Effector CD8-positive, alpha-beta T cell (primary cell): ENCODE results near the gene PDYN.

Experiments
- DNase-seq: peaks from one replicate; lab custom pipeline; 2025; lab: John Stamatoyannopoulos, UW

Gene PDYN

DNA sequence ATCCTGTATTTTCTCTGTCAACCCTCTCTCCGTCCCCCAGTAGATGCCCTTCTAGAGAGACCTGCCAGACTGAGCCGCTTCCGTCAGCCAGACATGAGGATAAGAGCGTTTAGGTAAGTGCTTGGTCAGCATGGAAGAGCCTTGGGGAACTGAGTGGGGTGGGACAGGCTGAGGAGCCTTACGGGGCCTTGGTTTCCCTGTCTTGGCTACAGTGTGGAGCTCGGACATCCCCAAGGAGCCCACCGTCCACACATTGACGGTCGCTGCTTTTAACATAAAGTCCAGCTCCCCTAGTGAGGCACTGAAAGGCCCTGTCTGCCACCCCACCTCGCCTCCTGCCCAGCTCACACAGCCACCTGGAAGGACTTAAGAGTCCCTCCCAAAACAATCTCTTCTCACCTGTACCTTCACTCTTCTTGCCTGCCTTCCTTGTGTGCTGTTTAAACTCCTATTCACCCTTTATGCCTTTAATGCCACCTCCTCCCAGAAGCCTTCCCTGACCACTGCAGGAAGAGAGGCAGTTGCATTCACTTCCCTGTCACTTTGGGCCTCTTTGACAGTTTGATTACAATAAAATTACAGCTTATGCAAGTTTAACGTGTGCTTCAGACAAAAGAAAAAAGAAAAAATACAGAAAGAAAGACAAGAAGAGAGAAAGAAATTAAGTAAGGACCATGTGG is 42.3 kb downstream of the PDYN start:
- no peak for DNase-seq

- DNase-seq = no peak
Measured at GRCh38 chr20:1950836-1951235, 43.0 kb downstream of the PDYN start.

- DNase-seq = no peak
Measured at GRCh38 chr20:1949347-1950100, 44.3 kb downstream of the PDYN start.

GRCh38 chr20:1947535-1947846 is 46.4 kb downstream of the PDYN start:
- DNase-seq = no peak

- no peak for DNase-seq
Measured at GRCh38 chr20:1946762-1947534, 46.9 kb downstream of the PDYN start.

GRCh38 chr20:1946442-1946761 is 47.5 kb downstream of the PDYN start:
- no peak for DNase-seq

GRCh38 chr20:1945660-1946059 is 48.2 kb downstream of the PDYN start:
- DNase-seq = no peak

GRCh38 chr20:1945134-1945618 is 48.7 kb downstream of the PDYN start:
- DNase-seq = no peak

DNA sequence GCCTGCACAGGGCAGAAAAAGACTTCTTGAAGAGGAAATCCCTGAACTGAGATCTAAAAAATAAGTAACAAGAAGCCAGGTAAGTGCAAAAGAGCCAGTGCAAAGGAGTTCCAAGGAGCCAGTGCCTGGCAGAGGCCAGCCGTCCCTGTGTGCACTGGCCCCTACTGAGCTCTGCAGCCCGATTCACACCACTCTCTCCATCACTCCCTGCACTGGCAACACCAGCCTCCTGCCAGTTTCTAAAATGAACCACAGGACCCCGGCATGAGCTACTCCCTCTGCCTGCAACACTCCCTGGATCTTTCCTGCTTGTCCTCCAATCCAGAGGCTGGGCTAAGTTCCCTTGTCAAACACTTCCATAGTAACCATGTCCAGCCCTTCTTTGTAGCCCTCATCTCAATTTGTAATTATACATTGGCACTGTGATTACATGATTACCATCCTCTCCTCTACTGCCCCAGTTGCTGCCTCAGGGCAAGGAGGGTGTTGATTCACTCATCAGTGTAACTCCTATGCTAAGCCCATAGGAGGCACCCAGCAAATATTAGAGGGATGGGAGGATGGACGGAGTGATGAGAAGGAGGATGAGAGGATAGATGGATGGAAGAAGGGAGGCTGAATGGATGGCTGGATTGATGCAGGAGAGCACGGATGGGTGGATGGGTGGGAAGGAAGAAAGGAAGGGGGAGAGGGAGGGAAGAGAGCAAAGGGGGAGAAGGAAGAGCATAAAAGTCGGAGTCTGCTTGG is 49.3 kb downstream of the PDYN start:
- no peak for DNase-seq

- no peak for DNase-seq
Measured at GRCh38 chr20:1943275-1944002, 50.4 kb downstream of the PDYN start.

DNA sequence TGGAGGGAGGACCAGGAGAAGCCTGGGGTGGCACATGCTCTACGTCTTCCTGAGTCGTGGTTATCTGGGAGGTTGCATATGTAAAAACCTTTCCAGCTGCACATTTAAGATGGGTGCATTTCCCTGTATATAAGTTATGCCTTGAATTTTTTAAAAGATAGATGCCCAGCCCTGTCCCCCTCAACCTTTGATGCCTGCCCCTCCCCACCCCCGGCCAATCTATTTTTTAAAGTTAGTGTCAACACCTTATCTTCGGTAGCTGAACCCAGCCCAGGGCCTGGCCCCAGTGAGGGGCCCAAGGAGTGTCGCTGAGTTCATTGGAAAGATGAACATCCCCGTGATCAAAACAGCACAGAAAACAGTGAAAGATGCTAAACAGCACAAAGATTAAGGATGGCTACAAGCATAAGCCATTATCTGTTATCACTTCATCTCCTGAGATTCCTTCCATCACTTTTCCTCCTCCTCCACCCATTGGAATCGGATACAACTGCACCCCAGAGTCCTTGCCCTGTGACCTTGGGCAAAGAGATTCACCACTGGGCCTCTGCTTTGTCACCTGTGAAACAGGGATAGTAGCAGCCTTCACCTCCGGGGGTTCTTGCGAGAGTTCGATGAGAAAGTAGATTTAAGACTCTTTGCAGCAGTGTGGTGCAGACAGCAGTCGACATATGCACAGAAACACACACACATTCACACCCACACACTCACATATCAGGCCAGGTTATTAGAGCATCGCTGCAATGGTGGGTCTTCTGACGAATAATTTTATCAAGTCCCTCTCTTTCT is 51.2 kb downstream of the PDYN start:
- no peak for DNase-seq

GRCh38 chr20:1942061-1942460 is 51.8 kb downstream of the PDYN start:
- no peak for DNase-seq

DNA sequence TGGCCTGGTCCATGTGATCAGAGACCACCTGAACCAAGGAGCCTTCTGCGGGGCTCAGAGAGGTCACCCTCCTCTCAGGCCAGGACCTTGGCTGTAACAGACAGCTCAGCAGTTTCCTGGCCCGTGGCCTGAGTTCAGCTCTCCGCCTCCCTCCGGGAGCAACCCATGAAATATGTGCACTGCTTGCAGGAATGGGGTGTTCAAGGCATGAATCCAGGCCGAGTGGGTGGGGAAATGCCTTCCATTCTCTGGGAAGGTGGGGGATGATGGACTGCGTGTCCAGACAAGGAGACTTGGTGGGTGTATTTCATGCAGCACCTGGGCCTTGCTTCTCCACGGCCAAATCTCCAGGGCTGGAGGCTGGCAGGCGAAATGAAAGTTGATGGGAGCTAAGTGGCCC is 52.6 kb downstream of the PDYN start:
- no peak for DNase-seq

GRCh38 chr20:1940581-1940980 is 53.3 kb downstream of the PDYN start:
- no peak for DNase-seq

- DNase-seq = no peak
Measured at GRCh38 chr20:1939270-1939595, 54.6 kb downstream of the PDYN start.

- DNase-seq = no peak
Measured at GRCh38 chr20:1938464-1939269, 55.2 kb downstream of the PDYN start.

DNA sequence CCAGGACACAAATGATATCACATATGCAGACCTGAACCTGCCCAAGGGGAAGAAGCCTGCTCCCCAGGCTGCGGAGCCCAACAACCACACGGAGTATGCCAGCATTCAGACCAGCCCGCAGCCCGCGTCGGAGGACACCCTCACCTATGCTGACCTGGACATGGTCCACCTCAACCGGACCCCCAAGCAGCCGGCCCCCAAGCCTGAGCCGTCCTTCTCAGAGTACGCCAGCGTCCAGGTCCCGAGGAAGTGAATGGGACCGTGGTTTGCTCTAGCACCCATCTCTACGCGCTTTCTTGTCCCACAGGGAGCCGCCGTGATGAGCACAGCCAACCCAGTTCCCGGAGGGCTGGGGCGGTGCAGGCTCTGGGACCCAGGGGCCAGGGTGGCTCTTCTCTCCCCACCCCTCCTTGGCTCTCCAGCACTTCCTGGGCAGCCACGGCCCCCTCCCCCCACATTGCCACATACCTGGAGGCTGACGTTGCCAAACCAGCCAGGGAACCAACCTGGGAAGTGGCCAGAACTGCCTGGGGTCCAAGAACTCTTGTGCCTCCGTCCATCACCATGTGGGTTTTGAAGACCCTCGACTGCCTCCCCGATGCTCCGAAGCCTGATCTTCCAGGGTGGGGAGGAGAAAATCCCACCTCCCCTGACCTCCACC is 56.4 kb downstream of the PDYN start:
- no peak for DNase-seq

- no peak for DNase-seq
Measured at GRCh38 chr20:1935696-1936366, 58.0 kb downstream of the PDYN start.
